Heart left ventricle (tissue), 13 donors: ENCODE measurements around the gene ABCC5.

ENCODE experiments used
- POLR2A ChIP-seq, 2 donors: fragments of 450-650 bp; IDR thresholded peaks; one replicate each; pipeline ENCODE4 v1.6.1; 2017; ENCODE audit warnings: antibody characterized with exemption in 2 of 2, mild to moderate bottlenecking in 2 of 2, moderate library complexity in 2 of 2
- TF ChIP-seq, protein P1 (sequence below), 12 donors: fragments of 200-600 bp; sonication (generic) in 4 of 12; IDR thresholded peaks; one replicate each; pipeline versions ENCODE4 v1.5.0 to v1.8.0; 2018 to 2022; ENCODE audit warnings: antibody characterized with exemption in 12 of 12, mild to moderate bottlenecking in 5 of 12
- donor health status: ischemic (EF 13 %, LVEDD 7.1; RV severe dilation, severe dysfunction).
- donor health status: DM: no; HTN: yes; CAD: no.
- donor health status: DM: no; HTN: no; CAD: no.
- donor health status: ischemic (EF 25% LVEDD 6.9; RV normal size, moderate dysfunction).
- donor health status: ischemic (EF 25% LVEDD 5.7; RV mildly dilated, moderate dysfunction).
- donor health status: ischemic (EF 35%, LVEDD 5.7; RV mildly dilated, moderate dysfunction).
- donor health status: nonischemic (EF 11% LVEDD 7.7; RV severe dilation, severe dysfunction).
- donor health status: DM: yes; HTN: yes; CAD: no.
- donor health status: PGD.
- donor health status: ischemic (EF 29% LVEDD 5.4; RV normal size, mild dysfunction).
- donor health status: nonischemic (EF 23%, LVEDD 6.1; RV moderate dilation, normal function).

DNA sequence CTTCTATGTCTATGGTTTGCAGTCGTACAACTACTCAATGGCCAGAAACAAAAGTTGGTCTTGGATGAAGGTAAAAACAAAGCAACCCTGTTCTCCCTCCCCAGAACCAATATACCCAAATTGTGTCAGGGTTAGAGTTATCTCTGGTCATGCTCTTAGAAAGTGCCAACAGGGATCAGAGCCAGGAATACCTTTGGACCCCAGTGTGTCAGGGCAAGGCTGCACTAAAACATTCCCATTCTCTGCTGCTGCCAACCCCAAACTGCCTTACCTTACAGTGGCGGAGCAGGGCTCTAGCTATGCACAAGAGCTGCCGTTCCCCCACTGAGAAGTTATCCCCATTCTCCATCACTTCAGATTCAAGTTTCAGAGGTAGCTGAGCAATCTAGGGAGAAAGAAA, 90.6 kb downstream of the ABCC5 start:
- TF ChIP-seq, protein P1, sequence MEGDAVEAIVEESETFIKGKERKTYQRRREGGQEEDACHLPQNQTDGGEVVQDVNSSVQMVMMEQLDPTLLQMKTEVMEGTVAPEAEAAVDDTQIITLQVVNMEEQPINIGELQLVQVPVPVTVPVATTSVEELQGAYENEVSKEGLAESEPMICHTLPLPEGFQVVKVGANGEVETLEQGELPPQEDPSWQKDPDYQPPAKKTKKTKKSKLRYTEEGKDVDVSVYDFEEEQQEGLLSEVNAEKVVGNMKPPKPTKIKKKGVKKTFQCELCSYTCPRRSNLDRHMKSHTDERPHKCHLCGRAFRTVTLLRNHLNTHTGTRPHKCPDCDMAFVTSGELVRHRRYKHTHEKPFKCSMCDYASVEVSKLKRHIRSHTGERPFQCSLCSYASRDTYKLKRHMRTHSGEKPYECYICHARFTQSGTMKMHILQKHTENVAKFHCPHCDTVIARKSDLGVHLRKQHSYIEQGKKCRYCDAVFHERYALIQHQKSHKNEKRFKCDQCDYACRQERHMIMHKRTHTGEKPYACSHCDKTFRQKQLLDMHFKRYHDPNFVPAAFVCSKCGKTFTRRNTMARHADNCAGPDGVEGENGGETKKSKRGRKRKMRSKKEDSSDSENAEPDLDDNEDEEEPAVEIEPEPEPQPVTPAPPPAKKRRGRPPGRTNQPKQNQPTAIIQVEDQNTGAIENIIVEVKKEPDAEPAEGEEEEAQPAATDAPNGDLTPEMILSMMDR (IDR thresholded peaks at IDR 0.05), result no peak
- TF ChIP-seq POLR2A (IDR thresholded peaks at IDR 0.05), result no peak
